DND-41 (cell line): ENCODE measurements around the gene ERV3-1.

ENCODE experiments used
- ATAC-seq: fragments of 200-7000 bp; cut with Tn5 transposase; 3 replicates; pipeline ENCODE4 v1.9.1; 2021; ENCODE audit warnings: low read depth; ENCODE audit not compliant: insufficient read depth
- DNase-seq: peaks from one replicate; pipeline ENCODE4 v3.0.0-alpha.2; 2020
- H2AFZ ChIP-seq: 2 replicates; pipeline ENCODE4 v1.6.0; 2012; ENCODE audit warnings: low read depth, low read length
- H3K27ac ChIP-seq: 2 replicates; pipeline ENCODE4 v1.5.1; 2012; ENCODE audit warnings: low read length, inconsistent platforms
- H3K27me3 ChIP-seq: fragments of 200-600 bp; sonication (generic); 2 replicates; pipeline ENCODE4 v1.6.0; 2012; ENCODE audit warnings: low read length, mild to moderate bottlenecking, inconsistent platforms; ENCODE audit not compliant: insufficient read depth, poor library complexity
- H3K36me3 ChIP-seq: 2 replicates; pipeline ENCODE4 v1.5.1; 2012; ENCODE audit warnings: low read length, inconsistent platforms; ENCODE audit not compliant: insufficient read depth
- H3K4me1 ChIP-seq: 2 replicates; pipeline ENCODE4 v1.5.1; 2012; ENCODE audit warnings: mild to moderate bottlenecking, low read length; ENCODE audit not compliant: insufficient read depth
- H3K4me2 ChIP-seq: 2 replicates; pipeline ENCODE4 v1.6.0; 2012; ENCODE audit warnings: mild to moderate bottlenecking, moderate library complexity, low read length, inconsistent platforms; ENCODE audit not compliant: insufficient read depth
- H3K4me3 ChIP-seq, 2 experiments: fragments of 200-600 bp in 1 of 2; shearing (Covaris generic) in 1 of 2; 2 replicates each; pipeline ENCODE4 v1.5.1; 2012 to 2016; ENCODE audit warnings: inconsistent platforms in 2 of 2, low read length in 2 of 2, mild to moderate bottlenecking in 2 of 2, low read depth in 1 of 2, moderate library complexity in 1 of 2
- H3K79me2 ChIP-seq: 2 replicates; pipeline ENCODE4 v1.6.0; 2012; ENCODE audit warnings: low read length, inconsistent platforms; ENCODE audit not compliant: insufficient read depth
- H3K9ac ChIP-seq: 2 replicates; pipeline ENCODE4 v1.6.0; 2012; ENCODE audit warnings: low read depth, mild to moderate bottlenecking, inconsistent platforms, low read length, moderate library complexity
- H3K9me3 ChIP-seq: 2 replicates; pipeline ENCODE4 v1.5.1; 2012; ENCODE audit warnings: low read length, moderate library complexity, mild to moderate bottlenecking, inconsistent platforms; ENCODE audit not compliant: insufficient read depth, severe bottlenecking
- H4K20me1 ChIP-seq: 2 replicates; pipeline ENCODE4 v1.6.0; 2012; ENCODE audit warnings: low read length; ENCODE audit not compliant: insufficient read depth
- EZH2 ChIP-seq: IDR thresholded peaks from 3 replicates; pipeline ENCODE4 v1.6.1; 2012; ENCODE audit warnings: borderline replicate concordance, low read depth, mild to moderate bottlenecking, moderate library complexity, low read length, inconsistent platforms; ENCODE audit not compliant: severe bottlenecking
- TF ChIP-seq, protein P1 (sequence below): IDR thresholded peaks from 2 replicates; pipeline ENCODE4 v1.5.1; 2012; ENCODE audit warnings: borderline replicate concordance, low read length, moderate library complexity, mild to moderate bottlenecking; ENCODE audit not compliant: poor library complexity, severe bottlenecking; ENCODE audit errors: extremely low read depth

The ERV3-1 gene

DNA sequence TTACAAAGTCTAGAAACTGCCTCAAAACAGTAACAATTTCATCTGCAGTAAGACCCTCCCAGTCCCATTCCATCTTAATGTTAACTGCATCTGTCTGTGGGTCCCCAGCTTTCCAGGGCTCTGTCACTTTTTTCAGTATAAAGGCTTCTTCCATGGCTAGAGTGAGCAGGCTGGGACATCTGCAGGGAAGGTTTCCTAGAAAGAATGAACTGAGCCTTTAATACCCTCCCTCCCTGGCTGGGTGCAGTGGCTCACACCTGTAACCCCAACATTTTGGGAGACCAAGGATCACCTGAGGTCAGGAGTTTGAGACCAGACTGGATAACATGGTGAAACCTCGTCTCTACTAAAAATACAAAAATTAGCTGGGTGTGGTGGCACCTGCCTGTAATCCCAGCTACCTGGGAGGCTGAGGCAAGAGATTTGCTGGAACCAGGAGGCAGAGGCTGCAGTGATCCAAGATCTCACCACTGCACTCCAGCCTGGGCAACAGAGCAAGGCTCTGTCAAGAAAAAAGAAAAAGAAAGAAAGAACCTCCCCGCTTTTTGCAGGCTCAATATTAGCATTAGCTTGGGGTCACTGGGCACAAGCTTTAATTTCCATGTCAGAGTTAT lies 3.4 kb downstream of the ERV3-1 start:
- no peak overlapping the region for H2AFZ ChIP-seq
- H3K9me3 ChIP-seq = peaks cover 43% of the 10 kb centered on the region
- H4K20me1 ChIP-seq = no peaks in the 10 kb centered on the region
- no peaks in the 10 kb centered on the region for H3K27me3 ChIP-seq
- H3K9ac ChIP-seq = no peak overlapping the region
- 0 out of 2 replicates have a peak overlapping the region, but pooled peaks have one; percentile 16 for H3K4me2 ChIP-seq
- ATAC-seq = no peak
- H3K27ac ChIP-seq = no peak overlapping the region
- peaks cover 29% of the 10 kb centered on the region for H3K4me1 ChIP-seq
- peaks cover 84% of the 10 kb centered on the region for H3K79me2 ChIP-seq
- no peak for DNase-seq
- TF ChIP-seq EZH2 = no peak
- TF ChIP-seq, protein P1, sequence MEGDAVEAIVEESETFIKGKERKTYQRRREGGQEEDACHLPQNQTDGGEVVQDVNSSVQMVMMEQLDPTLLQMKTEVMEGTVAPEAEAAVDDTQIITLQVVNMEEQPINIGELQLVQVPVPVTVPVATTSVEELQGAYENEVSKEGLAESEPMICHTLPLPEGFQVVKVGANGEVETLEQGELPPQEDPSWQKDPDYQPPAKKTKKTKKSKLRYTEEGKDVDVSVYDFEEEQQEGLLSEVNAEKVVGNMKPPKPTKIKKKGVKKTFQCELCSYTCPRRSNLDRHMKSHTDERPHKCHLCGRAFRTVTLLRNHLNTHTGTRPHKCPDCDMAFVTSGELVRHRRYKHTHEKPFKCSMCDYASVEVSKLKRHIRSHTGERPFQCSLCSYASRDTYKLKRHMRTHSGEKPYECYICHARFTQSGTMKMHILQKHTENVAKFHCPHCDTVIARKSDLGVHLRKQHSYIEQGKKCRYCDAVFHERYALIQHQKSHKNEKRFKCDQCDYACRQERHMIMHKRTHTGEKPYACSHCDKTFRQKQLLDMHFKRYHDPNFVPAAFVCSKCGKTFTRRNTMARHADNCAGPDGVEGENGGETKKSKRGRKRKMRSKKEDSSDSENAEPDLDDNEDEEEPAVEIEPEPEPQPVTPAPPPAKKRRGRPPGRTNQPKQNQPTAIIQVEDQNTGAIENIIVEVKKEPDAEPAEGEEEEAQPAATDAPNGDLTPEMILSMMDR = no peak
- H3K4me3 ChIP-seq = no peak overlapping the region
- peaks cover 61% of the 10 kb centered on the region for H3K36me3 ChIP-seq

GRCh38 chr7:65001291-65001814 lies 5.1 kb downstream of the ERV3-1 start:
- Histone ChIP-seq H2AFZ (no peak overlapping the region), H3K4me2 (no peak overlapping the region), H4K20me1 (no peaks in the 10 kb centered on the region), H3K27me3 (no peaks in the 10 kb centered on the region), H3K9ac (no peak overlapping the region), H3K27ac (no peak overlapping the region), H3K9me3 (peaks cover 57% of the 10 kb centered on the region), H3K4me3 (no peak overlapping the region), H3K36me3 (peaks cover 73% of the 10 kb centered on the region), H3K4me1 (peaks cover 21% of the 10 kb centered on the region), H3K79me2 (peaks cover 87% of the 10 kb centered on the region)
- ATAC-seq = no peak
- TF ChIP-seq, protein P1 = no peak
- no peak for DNase-seq

DNA sequence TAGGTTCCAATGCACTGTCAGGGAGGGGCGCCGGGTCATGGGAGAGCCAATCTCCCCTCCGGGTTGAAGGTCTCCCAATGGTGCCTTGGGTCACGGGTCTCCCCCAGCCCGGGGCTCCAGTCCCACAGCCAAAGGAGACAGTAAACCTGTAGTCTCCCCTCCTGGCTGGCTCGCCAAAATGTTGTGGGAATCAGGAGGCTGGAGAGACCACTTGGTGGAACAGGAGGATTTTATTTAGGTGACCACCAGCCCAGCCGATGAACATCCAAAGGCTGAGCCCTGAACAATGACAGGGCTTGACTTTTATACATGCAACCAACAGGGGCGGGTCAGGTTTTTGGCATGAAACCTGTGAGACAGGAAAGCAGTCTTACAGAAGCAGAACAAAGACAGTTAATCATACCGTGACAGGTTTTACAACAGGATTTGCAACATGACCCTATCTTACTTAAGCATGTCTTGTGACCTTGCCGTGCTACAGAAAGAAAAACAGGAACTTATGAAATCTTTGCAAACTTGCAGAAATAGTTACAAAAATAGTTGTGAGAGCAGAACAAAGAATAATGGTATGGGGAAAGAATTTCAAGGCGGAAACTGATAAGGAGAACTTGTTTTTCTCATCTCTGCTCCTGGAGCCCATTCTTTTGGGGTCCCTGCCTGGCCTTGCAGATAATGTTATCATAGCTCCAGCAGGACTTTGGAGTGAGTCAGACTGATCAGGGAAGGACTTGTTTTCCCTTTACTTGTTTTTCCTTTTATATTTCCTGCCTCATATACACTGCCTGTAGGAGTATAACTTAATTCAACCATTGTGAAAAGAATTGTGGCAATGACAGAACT lies 7.1 kb downstream of the ERV3-1 start:
- Histone ChIP-seq H2AFZ (no peak overlapping the region), H3K9ac (no peak overlapping the region), H3K4me2 (no peak overlapping the region), H3K27me3 (no peaks in the 10 kb centered on the region), H3K4me3 (no peak overlapping the region), H3K27ac (no peak overlapping the region), H3K36me3 (peaks cover 64% of the 10 kb centered on the region), H4K20me1 (no peaks in the 10 kb centered on the region), H3K4me1 (peaks cover 6% of the 10 kb centered on the region), H3K79me2 (peaks cover 68% of the 10 kb centered on the region), H3K9me3 (peaks cover 68% of the 10 kb centered on the region)
- DNase-seq (no peak), ATAC-seq (no peak)
- TF ChIP-seq, protein P1 = no peak
- no peak for TF ChIP-seq EZH2
